Stimulated activated CD4-positive, alpha-beta T cell treated with anti-CD3 and anti-CD28 coated beads, Interleukin-2, amount 100 ng/mL, for 4 hours (primary cell): ENCODE data around the gene BAIAP2L2.
"Not testable (repeated sequence)": the region's sequence is repeated elsewhere in the genome, so short reads cannot be mapped to it uniquely, and the experiment has no call there.

Experiments
- DNase-seq: peaks from one replicate; pipeline ENCODE4 v3.0.0-alpha.2; 2020; ENCODE audit warnings: low read depth

BAIAP2L2 gene

GRCh38 chr22:38038890-38039812 is 71.3 kb downstream of the BAIAP2L2 start:
- DNase-seq = no peak

- no peak for DNase-seq
Observed at GRCh38 chr22:38038426-38038825, 72.1 kb downstream of the BAIAP2L2 start.

GRCh38 chr22:38037367-38038150 is 72.9 kb downstream of the BAIAP2L2 start:
- not testable (repeated sequence) for DNase-seq

GRCh38 chr22:38036392-38037062 is 74.0 kb downstream of the BAIAP2L2 start:
- DNase-seq = no peak

GRCh38 chr22:38035530-38035885 is 75.0 kb downstream of the BAIAP2L2 start:
- DNase-seq = no peak
